OCI-LY1 (cell line): ENCODE data around the gene ERN1.

Source experiments
- CTCF ChIP-seq: fragments of 200-600 bp; sonication (generic), shearing (Covaris generic); IDR thresholded peaks from 2 replicates; pipeline ENCODE4 v1.5.1; 2017; ENCODE audit warnings: mild to moderate bottlenecking, antibody characterized with exemption, low read length, moderate library complexity, mixed read lengths
- EZH2 ChIP-seq: fragments of 200-600 bp; sonication (generic), shearing (Covaris generic); IDR thresholded peaks from 2 replicates; pipeline ENCODE4 v1.8.0; 2017; ENCODE audit warnings: borderline replicate concordance, mixed run types, mild to moderate bottlenecking, antibody characterized with exemption, low read length, moderate library complexity, mixed read lengths

GRCh38 chr17:64113006-64113405 lies 16.9 kb downstream of the ERN1 start:
- TF ChIP-seq CTCF (no peak), EZH2 (no peak)
